MM.1S (cell line): ENCODE measurements around the gene AGAP1.
A peak's percentile ranks its signal among the peaks of the same experiment; 100 is the strongest.

Source experiments
- DNase-seq: peaks from one replicate; pipeline ENCODE4 v3.0.0-alpha.2; 2015
- H2AFZ ChIP-seq: fragments of 300-600 bp; sonication (generic); 2 replicates; pipeline ENCODE4 v1.6.0; 2016; ENCODE audit warnings: antibody characterized with exemption, low read length
- H3F3A ChIP-seq: fragments of 300-600 bp; sonication (generic); 2 replicates; pipeline ENCODE4 v1.6.1; 2016; ENCODE audit warnings: mild to moderate bottlenecking, antibody characterized with exemption, low read length, moderate library complexity, mixed read lengths; ENCODE audit not compliant: insufficient read depth
- H3K27ac ChIP-seq: fragments of 300-600 bp; sonication (generic); 2 replicates; pipeline ENCODE4 v1.5.1; 2016; ENCODE audit warnings: mild to moderate bottlenecking, low read length
- H3K27me3 ChIP-seq: fragments of 300-600 bp; sonication (generic); replicated peaks from 2 replicates; pipeline ENCODE4 v1.6.0; 2016; ENCODE audit warnings: low read length; ENCODE audit not compliant: insufficient read depth
- H3K36me3 ChIP-seq: fragments of 300-600 bp; sonication (generic); replicated peaks from 2 replicates; pipeline ENCODE4 v1.6.1; 2016; ENCODE audit warnings: mild to moderate bottlenecking, low read length, mixed read lengths; ENCODE audit not compliant: insufficient read depth
- H3K4me1 ChIP-seq: fragments of 300-600 bp; sonication (generic); 2 replicates; pipeline ENCODE4 v1.6.1; 2016; ENCODE audit warnings: low read length, mixed read lengths
- H3K4me2 ChIP-seq: fragments of 300-600 bp; sonication (generic); 2 replicates; pipeline ENCODE4 v1.6.0; 2016; ENCODE audit warnings: low read depth, low read length
- H3K4me3 ChIP-seq: fragments of 300-600 bp; sonication (generic); 2 replicates; pipeline ENCODE4 v1.5.1; 2016; ENCODE audit warnings: low read length, mixed read lengths
- H3K79me2 ChIP-seq: fragments of 300-600 bp; sonication (generic); 2 replicates; pipeline ENCODE4 v1.6.1; 2016; ENCODE audit warnings: mixed run types, low read length, mixed read lengths
- H3K9ac ChIP-seq: fragments of 300-600 bp; sonication (generic); 2 replicates; pipeline ENCODE4 v1.6.1; 2016; ENCODE audit warnings: low read length, mixed read lengths
- H3K9me2 ChIP-seq: fragments of 300-600 bp; sonication (generic); replicated peaks from 2 replicates; pipeline ENCODE4 v1.6.1; 2016; ENCODE audit warnings: mild to moderate bottlenecking, low read length, mixed read lengths; ENCODE audit not compliant: insufficient read depth
- H3K9me3 ChIP-seq: fragments of 300-600 bp; sonication (generic); replicated peaks from 2 replicates; pipeline ENCODE4 v1.6.1; 2016; ENCODE audit warnings: mild to moderate bottlenecking, low read length, mixed read lengths; ENCODE audit not compliant: insufficient read depth
- H4K20me1 ChIP-seq: fragments of 300-600 bp; sonication (generic); 2 replicates; pipeline ENCODE4 v1.6.1; 2016; ENCODE audit warnings: mild to moderate bottlenecking, low read length, moderate library complexity, mixed read lengths; ENCODE audit not compliant: insufficient read depth
- CTCF ChIP-seq: fragments of 300-600 bp; sonication (generic); IDR thresholded peaks from 2 replicates; pipeline ENCODE4 v1.5.1; 2016; ENCODE audit warnings: antibody characterized with exemption, low read length, mixed read lengths
- EZH2 ChIP-seq: fragments of 300-600 bp; sonication (generic); optimal IDR thresholded peaks from 2 replicates; pipeline ENCODE3; 2017; ENCODE audit warnings: low read depth, mild to moderate bottlenecking, antibody characterized with exemption, low read length, mixed read lengths
- EZH2phosphoT487 ChIP-seq: fragments of 300-600 bp; sonication (generic); IDR thresholded peaks from 2 replicates; pipeline ENCODE4 v1.6.1; 2018; ENCODE audit warnings: antibody characterized with exemption, low read length

The AGAP1 gene

GRCh38 chr2:235478609-235479008 is 15.2 kb upstream of the AGAP1 start:
- peaks cover 27% of the 10 kb centered on the region for H3K4me1 ChIP-seq
- TF ChIP-seq EZH2: no peak
- no peak for TF ChIP-seq EZH2phosphoT487
- no peak for TF ChIP-seq CTCF
- H4K20me1 ChIP-seq: no peaks in the 10 kb centered on the region
- H3K4me3 ChIP-seq: no peak overlapping the region
- no peaks in the 10 kb centered on the region for H3K27me3 ChIP-seq
- no peaks in the 10 kb centered on the region for H3K9me2 ChIP-seq
- H3F3A ChIP-seq: peaks cover 19% of the 10 kb centered on the region
- peak; percentile 42 for DNase-seq
- peak overlapping the region; percentile 10; the same call in 1 of the 2 replicates for H3K4me2 ChIP-seq
- no peak overlapping the region for H3K9ac ChIP-seq
- H2AFZ ChIP-seq: no peak overlapping the region
- no peaks in the 10 kb centered on the region for H3K9me3 ChIP-seq
- H3K79me2 ChIP-seq: no peaks in the 10 kb centered on the region
- H3K27ac ChIP-seq: peak overlapping the region; percentile 34; the same call in 1 of the 2 replicates
- H3K36me3 ChIP-seq: no peaks in the 10 kb centered on the region

- H3K36me3 ChIP-seq: no peaks in the 10 kb centered on the region
- H2AFZ ChIP-seq: no peak overlapping the region
- TF ChIP-seq EZH2 (no peak), EZH2phosphoT487 (no peak)
- peaks cover 19% of the 10 kb centered on the region for H3F3A ChIP-seq
- no peak overlapping the region for H3K4me2 ChIP-seq
- H3K4me1 ChIP-seq: peaks cover 27% of the 10 kb centered on the region
- no peaks in the 10 kb centered on the region for H3K79me2 ChIP-seq
- no peaks in the 10 kb centered on the region for H3K27me3 ChIP-seq
- no peaks in the 10 kb centered on the region for H3K9me2 ChIP-seq
- H3K27ac ChIP-seq: no peak overlapping the region
- no peaks in the 10 kb centered on the region for H4K20me1 ChIP-seq
- no peaks in the 10 kb centered on the region for H3K9me3 ChIP-seq
- H3K4me3 ChIP-seq: no peak overlapping the region
- no peak overlapping the region for H3K9ac ChIP-seq
- no peak for DNase-seq
Observed at GRCh38 chr2:235479604-235480003, 14.2 kb upstream of the AGAP1 start.

GRCh38 chr2:235480614-235481013 is 13.2 kb upstream of the AGAP1 start:
- peaks cover 23% of the 10 kb centered on the region for H3K4me1 ChIP-seq
- 0 out of 2 replicates have a peak overlapping the region, but pooled peaks have one; percentile 63 for H2AFZ ChIP-seq
- H3K9ac ChIP-seq: peak overlapping the region; percentile 53; the same call in 1 of the 2 replicates
- H3K79me2 ChIP-seq: no peaks in the 10 kb centered on the region
- H3K27me3 ChIP-seq: no peaks in the 10 kb centered on the region
- peak overlapping the region; percentile 92 for H3K27ac ChIP-seq
- peak overlapping the region; percentile 80 for H3K4me2 ChIP-seq
- DNase-seq: peak; percentile 93
- H3K9me2 ChIP-seq: no peaks in the 10 kb centered on the region
- peaks cover 19% of the 10 kb centered on the region for H3F3A ChIP-seq
- no peaks in the 10 kb centered on the region for H3K9me3 ChIP-seq
- no peaks in the 10 kb centered on the region for H4K20me1 ChIP-seq
- peak overlapping the region; percentile 40; the same call in 1 of the 2 replicates for H3K4me3 ChIP-seq
- TF ChIP-seq EZH2 (no peak), CTCF (no peak), EZH2phosphoT487 (no peak)
- H3K36me3 ChIP-seq: no peaks in the 10 kb centered on the region

GRCh38 chr2:235483313-235483712 is 10.5 kb upstream of the AGAP1 start:
- TF ChIP-seq EZH2 (no peak), CTCF (no peak), EZH2phosphoT487 (no peak)
- no peak overlapping the region for H2AFZ ChIP-seq
- H3K9me3 ChIP-seq: no peaks in the 10 kb centered on the region
- no peak for DNase-seq
- H3K36me3 ChIP-seq: no peaks in the 10 kb centered on the region
- no peak overlapping the region for H3K4me2 ChIP-seq
- H3K27ac ChIP-seq: no peak overlapping the region
- H3K27me3 ChIP-seq: no peaks in the 10 kb centered on the region
- no peak overlapping the region for H3K9ac ChIP-seq
- H3K9me2 ChIP-seq: no peaks in the 10 kb centered on the region
- no peaks in the 10 kb centered on the region for H4K20me1 ChIP-seq
- H3K4me3 ChIP-seq: no peak overlapping the region
- peaks cover 15% of the 10 kb centered on the region for H3F3A ChIP-seq
- H3K4me1 ChIP-seq: peaks cover 19% of the 10 kb centered on the region
- H3K79me2 ChIP-seq: no peaks in the 10 kb centered on the region
